H1 (cell line): ENCODE data around the gene FHIT. TPM values are rescaled to one million over a fixed set of nuclear protein-coding genes. Genes with fewer than 3 reads are reported as not detected.

ENCODE experiments used
- CTCF ChIA-PET: fragments of 300-600 bp; sonication (Branson Sonifier 250); formaldehyde crosslinking; loops from one replicate; lab custom pipeline; 2021; ENCODE audit not compliant: partially characterized antibody; lab: Charles Lee
- POLR2A ChIA-PET: fragments of 300-600 bp; sonication (Branson Sonifier 250); formaldehyde crosslinking; loops from one replicate; lab custom pipeline; 2021; ENCODE audit warnings: inconsistent platforms; ENCODE audit not compliant: partially characterized antibody; lab: Charles Lee
- DNase-seq, 2 experiments: peaks; one replicate each; pipeline versions ENCODE4 v3.0.0 to v3.0.0-alpha.2; 2010 to 2022; ENCODE audit warnings: low spot score in 2 of 2, low read depth in 1 of 2, mixed read lengths in 1 of 2
- FAIRE-seq: peaks from 2 replicates; lab custom pipeline; 2011; peaks lifted over from hg19 to GRCh38; lab: Jason Lieb, UNC
- H2AFZ ChIP-seq: 2 replicates; pipeline ENCODE4 v1.8.1; 2012; ENCODE audit warnings: low read length, inconsistent platforms
- H2AK5ac ChIP-seq: 2 replicates; pipeline ENCODE4 v1.6.1; 2013; ENCODE audit warnings: low read depth, low read length
- H2BK120ac ChIP-seq: replicated peaks from 2 replicates; pipeline ENCODE3; 2013; ENCODE audit warnings: low read depth, low read length, inconsistent platforms
- H2BK12ac ChIP-seq: 2 replicates; pipeline ENCODE4 v1.6.1; 2013; ENCODE audit warnings: low read depth, low read length
- H2BK15ac ChIP-seq: 2 replicates; pipeline ENCODE4 v1.6.1; 2013; ENCODE audit warnings: low read length
- H2BK20ac ChIP-seq: 2 replicates; pipeline ENCODE4 v1.6.1; 2013; ENCODE audit warnings: low read length
- H2BK5ac ChIP-seq: 2 replicates; pipeline ENCODE4 v1.6.1; 2013; ENCODE audit warnings: low read depth, low read length
- H3K14ac ChIP-seq: 2 replicates; pipeline ENCODE4 v1.6.1; 2013; ENCODE audit warnings: inconsistent platforms; ENCODE audit not compliant: insufficient read length
- H3K18ac ChIP-seq: 2 replicates; pipeline ENCODE4 v1.6.1; 2013; ENCODE audit warnings: low read length; ENCODE audit errors: extremely low read depth
- H3K23ac ChIP-seq: 2 replicates; pipeline ENCODE4 v1.6.1; 2013; ENCODE audit warnings: inconsistent platforms; ENCODE audit not compliant: insufficient read length
- H3K23me2 ChIP-seq: 2 replicates; pipeline ENCODE4 v1.6.1; 2013; ENCODE audit warnings: low read depth, low read length
- H3K27ac ChIP-seq: 2 replicates; pipeline ENCODE4 v1.6.1; 2011; ENCODE audit warnings: low read depth, low read length, inconsistent platforms
- H3K27me3 ChIP-seq, 4 experiments: replicated peaks in 1 of 4; 1 replicate in 1 of 4; 2 replicates in 3 of 4; pipeline versions ENCODE4 v1.6.1 to v1.8.1; 2011 to 2013; ENCODE audit warnings: low read length in 3 of 4, mild to moderate bottlenecking in 3 of 4, inconsistent platforms in 2 of 4, mixed read lengths in 2 of 4, moderate library complexity in 1 of 4; ENCODE audit not compliant: control insufficient read depth in 3 of 4, insufficient read depth in 3 of 4; ENCODE audit errors: extremely low read depth in 1 of 4
- H3K36me3 ChIP-seq, 4 experiments: 2 replicates each; pipeline versions ENCODE4 v1.6.1 to v1.8.1; 2011 to 2013; ENCODE audit warnings: mild to moderate bottlenecking in 4 of 4, low read length in 3 of 4, moderate library complexity in 2 of 4, control low read depth in 1 of 4, inconsistent platforms in 1 of 4; ENCODE audit not compliant: insufficient read depth in 4 of 4, control insufficient read depth in 2 of 4
- H3K4ac ChIP-seq: replicated peaks from 2 replicates; pipeline ENCODE3; 2013; ENCODE audit warnings: low read length, low read depth, mixed read lengths, inconsistent platforms; ENCODE audit not compliant: insufficient read length
- H3K4me1 ChIP-seq, 4 experiments: replicated peaks in 1 of 4; 1 replicate in 1 of 4; 2 replicates in 3 of 4; pipeline versions ENCODE4 v1.6.1 to v1.8.1; 2011 to 2013; ENCODE audit warnings: low read length in 3 of 4, inconsistent platforms in 2 of 4, mixed read lengths in 1 of 4; ENCODE audit not compliant: insufficient read depth in 4 of 4, control insufficient read depth in 3 of 4
- H3K4me2 ChIP-seq, 2 experiments: 2 replicates each; pipeline versions ENCODE4 v1.6.1 to v1.8.1; 2011 to 2013; ENCODE audit warnings: low read depth in 2 of 2, low read length in 2 of 2, control low read depth in 1 of 2, inconsistent platforms in 1 of 2, mild to moderate bottlenecking in 1 of 2; ENCODE audit not compliant: insufficient read depth in 1 of 2
- H3K4me3 ChIP-seq, 4 experiments: fragments of 200-600, 300-600 bp in 1 of 4; sonication (generic), shearing (Covaris generic), sonication (Bioruptor Twin) in 1 of 4; 2 replicates each; pipeline versions ENCODE4 v1.5.1 to v1.8.1; 2011 to 2016; ENCODE audit warnings: low read length in 4 of 4, low read depth in 3 of 4, control low read depth in 2 of 4, inconsistent platforms in 2 of 4, mild to moderate bottlenecking in 2 of 4, mixed read lengths in 1 of 4, moderate library complexity in 1 of 4; ENCODE audit not compliant: insufficient read depth in 2 of 4; ENCODE audit errors: extremely low read depth in 1 of 4
- H3K56ac ChIP-seq: replicated peaks from 2 replicates; pipeline ENCODE3; 2013; ENCODE audit warnings: low read depth, mild to moderate bottlenecking, mixed read lengths, low read length, inconsistent platforms; ENCODE audit not compliant: insufficient read length
- H3K79me1 ChIP-seq: 2 replicates; pipeline ENCODE4 v1.6.1; 2013; ENCODE audit warnings: low read depth, low read length, control low read depth
- H3K79me2 ChIP-seq, 2 experiments: 2 replicates each; pipeline versions ENCODE4 v1.6.1 to v1.8.1; 2012 to 2013; ENCODE audit warnings: low read length in 2 of 2, mild to moderate bottlenecking in 2 of 2, inconsistent platforms in 1 of 2; ENCODE audit not compliant: insufficient read depth in 2 of 2, control insufficient read depth in 1 of 2
- H3K9ac ChIP-seq, 4 experiments: replicated peaks in 1 of 4; 1 replicate in 1 of 4; 2 replicates in 3 of 4; pipeline versions ENCODE4 v1.6.1 to v1.8.1; 2011 to 2013; ENCODE audit warnings: low read depth in 3 of 4, low read length in 3 of 4, control low read depth in 2 of 4, mild to moderate bottlenecking in 2 of 4, moderate library complexity in 2 of 4, inconsistent platforms in 1 of 4; ENCODE audit errors: extremely low read depth in 1 of 4
- H3K9me3 ChIP-seq, 2 experiments: 2 replicates each; pipeline versions ENCODE4 v1.6.1 to v1.8.1; 2012 to 2013; ENCODE audit warnings: mild to moderate bottlenecking in 2 of 2, moderate library complexity in 2 of 2, control low read depth in 1 of 2, inconsistent platforms in 1 of 2, low read depth in 1 of 2, low read length in 1 of 2, mixed read lengths in 1 of 2; ENCODE audit not compliant: insufficient read depth in 2 of 2
- H4K20me1 ChIP-seq, 2 experiments: replicated peaks in 1 of 2; 2 replicates each; pipeline versions ENCODE3 to v1.8.1; 2011 to 2013; ENCODE audit warnings: inconsistent platforms in 2 of 2, low read length in 2 of 2, mild to moderate bottlenecking in 1 of 2; ENCODE audit not compliant: insufficient read depth in 2 of 2, control insufficient read depth in 1 of 2
- H4K5ac ChIP-seq: 2 replicates; pipeline ENCODE4 v1.6.1; 2013; ENCODE audit warnings: low read length, low read depth, mixed read lengths, inconsistent platforms; ENCODE audit not compliant: insufficient read length
- H4K8ac ChIP-seq: 2 replicates; pipeline ENCODE4 v1.8.0; 2013; ENCODE audit warnings: mild to moderate bottlenecking, moderate library complexity, low read length, inconsistent platforms; ENCODE audit not compliant: insufficient read depth; ENCODE audit errors: extremely low read depth
- H4K91ac ChIP-seq: replicated peaks from 2 replicates; pipeline ENCODE3; 2013; ENCODE audit warnings: low read length, mixed read lengths, inconsistent platforms; ENCODE audit not compliant: insufficient read length
- CEBPB ChIP-seq: IDR thresholded peaks from 2 replicates; pipeline ENCODE4 v1.6.1; 2012; ENCODE audit warnings: low read depth, low read length
- CTBP2 ChIP-seq: IDR thresholded peaks from 2 replicates; pipeline ENCODE4 v1.7.0; 2011; ENCODE audit warnings: borderline replicate concordance, mild to moderate bottlenecking, moderate library complexity, mixed read lengths, low read length; ENCODE audit not compliant: insufficient read depth, insufficient read length
- EP300 ChIP-seq, 2 experiments: IDR thresholded peaks; 1 replicate in 1 of 2; 2 replicates in 1 of 2; pipeline ENCODE4 v1.6.1; 2011 to 2012; ENCODE audit warnings: low read depth in 2 of 2, low read length in 2 of 2, mild to moderate bottlenecking in 2 of 2, borderline replicate concordance in 1 of 2, inconsistent platforms in 1 of 2, moderate library complexity in 1 of 2
- KDM5A ChIP-seq: fragments of 200-600 bp; IDR thresholded peaks from 2 replicates; pipeline ENCODE4 v1.7.1; 2012; ENCODE audit warnings: mild to moderate bottlenecking, low read length, inconsistent platforms, mixed read lengths
- RAD21 ChIP-seq, 2 experiments: IDR thresholded peaks in 1 of 2; conservative IDR thresholded peaks in 1 of 2; 2 replicates each; pipeline ENCODE4 v1.6.1; 2011; ENCODE audit warnings: low read depth in 2 of 2, low read length in 2 of 2, improper control_type of control experiment in 1 of 2, inconsistent platforms in 1 of 2, mild to moderate bottlenecking in 1 of 2, moderate library complexity in 1 of 2
- SP2 ChIP-seq: IDR thresholded peaks from 2 replicates; pipeline ENCODE4 v1.6.1; 2012; ENCODE audit warnings: mild to moderate bottlenecking, low read length, inconsistent platforms
- SUZ12 ChIP-seq: fragments of 200-600 bp; sonication (generic); IDR thresholded peaks from 2 replicates; pipeline ENCODE4 v1.6.1; 2012; ENCODE audit warnings: mild to moderate bottlenecking, inconsistent platforms, low read length, moderate library complexity, mixed read lengths
- TAF7 ChIP-seq: optimal IDR thresholded peaks from 2 replicates; pipeline ENCODE3; 2011; ENCODE audit warnings: low read depth, mild to moderate bottlenecking, inconsistent platforms, low read length, moderate library complexity, borderline replicate concordance
- polyA plus RNA-seq, 7 experiments: library from polyadenylated mRNA; depleted of rRNA in 3 of 7; stranded (reverse) in 5 of 7; unstranded in 2 of 7; fragments of >200 nt in 5 of 7; fragments of 200-250 nt in 2 of 7; gene quantifications; 1 replicate in 5 of 7; 2 replicates in 1 of 7; 4 replicates in 1 of 7; pipeline versions ENCODE4 v1.2.1 to v1.2.3, GENCODE V29; 2011 to 2013; ENCODE audit warnings: missing spikeins in 2 of 7, mixed read lengths in 2 of 7
- total RNA-seq: library from RNA; stranded (reverse); fragmentation: NEBNext Ultra II Directional; extraction: Animal tissue kit (Norgen Biotek cat#: 25700); gene quantifications from 2 replicates; pipeline ENCODE4 v1.2.1, GENCODE V29; 2021
- TF ChIP-seq, protein P1 (sequence below), 3 experiments: IDR thresholded peaks; 1 replicate in 2 of 3; 2 replicates in 1 of 3; pipeline versions ENCODE4 v1.5.1 to v1.6.1; 2011; ENCODE audit warnings: low read length in 3 of 3, mild to moderate bottlenecking in 3 of 3, inconsistent platforms in 2 of 3, low read depth in 1 of 3, moderate library complexity in 1 of 3; ENCODE audit not compliant: insufficient read depth in 1 of 3; ENCODE audit errors: control extremely low read depth in 1 of 3
- TF ChIP-seq, protein P2 (sequence below): IDR thresholded peaks from 2 replicates; pipeline ENCODE4 v1.6.1; 2011; ENCODE audit warnings: low read length, improper control_type of control experiment

The FHIT gene
- total and polyA plus RNA-seq, 2 of the 8 experiments (the other 6 are each of a cell fraction or from before 2014, with no cell fraction given), result 1.2 to 3.2 TPM

DNA sequence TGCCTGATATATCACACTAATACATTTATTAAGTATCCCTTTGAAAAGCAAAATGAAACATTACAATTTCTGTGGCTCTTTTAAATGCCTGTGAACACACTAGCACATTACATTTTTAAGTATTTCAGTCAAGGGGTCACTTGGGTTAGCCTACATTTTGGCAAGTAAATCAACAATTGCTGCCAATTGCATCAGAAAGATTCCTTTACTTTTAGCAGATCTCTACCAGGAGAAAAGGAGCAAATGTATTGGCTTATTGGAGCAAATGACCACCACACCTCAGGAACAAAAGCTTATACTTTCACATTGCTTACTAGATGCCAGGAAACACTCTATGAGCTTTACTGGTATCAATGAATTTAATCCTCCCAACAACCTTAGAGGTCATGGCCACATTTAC lies 947.1 kb downstream of the FHIT start:
- Histone ChIP-seq H3K79me2 (no peaks in the 10 kb centered on the region), H2AFZ (0 out of 2 replicates have a peak overlapping the region, but pooled peaks have one; percentile 26), H2BK120ac (no peak overlapping the region), H3K27ac (no peak overlapping the region), H4K91ac (no peak overlapping the region), H4K20me1 (no peaks in the 10 kb centered on the region), H3K9ac (no peak overlapping the region), H3K9me3 (no peaks in the 10 kb centered on the region), H3K36me3 (no peaks in the 10 kb centered on the region), H2BK12ac (no peak overlapping the region; the same call in 1 of the 2 replicates), H2BK20ac (no peak overlapping the region), H4K8ac (no peak overlapping the region), H3K14ac (no peak overlapping the region), H3K4me3 (no peak overlapping the region), H3K4ac (no peak overlapping the region), H2AK5ac (no peak overlapping the region), H4K5ac (no peak overlapping the region), H3K56ac (no peak overlapping the region), H3K4me2 (no peak overlapping the region), H3K23ac (no peak overlapping the region), H3K79me1 (no peaks in the 10 kb centered on the region), H3K27me3 (no peaks in the 10 kb centered on the region), H2BK5ac (no peak overlapping the region), H3K23me2 (no peaks in the 10 kb centered on the region), H2BK15ac (no peak overlapping the region), H3K4me1 (no peaks in the 10 kb centered on the region), H3K18ac (no peak overlapping the region)
- ChIA-PET POLR2A (no interaction called here), CTCF (interaction anchor here (1.1 kb wide), 1 partner anchor 15 kb away, joined by 3 read pairs; no protein-coding TSS in a partner anchor)
- no peak for FAIRE-seq
- DNase-seq, result no peak
- TF ChIP-seq EP300 (IDR thresholded peaks at IDR 0.05; ENCODE audit: borderline replicate concordance in 1 of 2, low read depth in 2 of 2, low read length in 2 of 2), result no peak
- TF ChIP-seq SP2, result no peak
- TF ChIP-seq, protein P1, sequence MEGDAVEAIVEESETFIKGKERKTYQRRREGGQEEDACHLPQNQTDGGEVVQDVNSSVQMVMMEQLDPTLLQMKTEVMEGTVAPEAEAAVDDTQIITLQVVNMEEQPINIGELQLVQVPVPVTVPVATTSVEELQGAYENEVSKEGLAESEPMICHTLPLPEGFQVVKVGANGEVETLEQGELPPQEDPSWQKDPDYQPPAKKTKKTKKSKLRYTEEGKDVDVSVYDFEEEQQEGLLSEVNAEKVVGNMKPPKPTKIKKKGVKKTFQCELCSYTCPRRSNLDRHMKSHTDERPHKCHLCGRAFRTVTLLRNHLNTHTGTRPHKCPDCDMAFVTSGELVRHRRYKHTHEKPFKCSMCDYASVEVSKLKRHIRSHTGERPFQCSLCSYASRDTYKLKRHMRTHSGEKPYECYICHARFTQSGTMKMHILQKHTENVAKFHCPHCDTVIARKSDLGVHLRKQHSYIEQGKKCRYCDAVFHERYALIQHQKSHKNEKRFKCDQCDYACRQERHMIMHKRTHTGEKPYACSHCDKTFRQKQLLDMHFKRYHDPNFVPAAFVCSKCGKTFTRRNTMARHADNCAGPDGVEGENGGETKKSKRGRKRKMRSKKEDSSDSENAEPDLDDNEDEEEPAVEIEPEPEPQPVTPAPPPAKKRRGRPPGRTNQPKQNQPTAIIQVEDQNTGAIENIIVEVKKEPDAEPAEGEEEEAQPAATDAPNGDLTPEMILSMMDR (IDR thresholded peaks at IDR 0.05; ENCODE audit: control extremely low read depth in 1 of 3, insufficient read depth in 1 of 3, low read depth in 1 of 3, low read length in 3 of 3), result no peak
- no peak for TF ChIP-seq TAF7
- TF ChIP-seq, protein P2, sequence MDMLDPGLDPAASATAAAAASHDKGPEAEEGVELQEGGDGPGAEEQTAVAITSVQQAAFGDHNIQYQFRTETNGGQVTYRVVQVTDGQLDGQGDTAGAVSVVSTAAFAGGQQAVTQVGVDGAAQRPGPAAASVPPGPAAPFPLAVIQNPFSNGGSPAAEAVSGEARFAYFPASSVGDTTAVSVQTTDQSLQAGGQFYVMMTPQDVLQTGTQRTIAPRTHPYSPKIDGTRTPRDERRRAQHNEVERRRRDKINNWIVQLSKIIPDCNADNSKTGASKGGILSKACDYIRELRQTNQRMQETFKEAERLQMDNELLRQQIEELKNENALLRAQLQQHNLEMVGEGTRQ, result no peak
- TF ChIP-seq CEBPB, result no peak
- TF ChIP-seq RAD21 (IDR thresholded peaks at IDR 0.05 in 1 of 2, conservative IDR thresholded peaks at IDR 0.05 in 1 of 2; ENCODE audit: low read depth in 2 of 2, low read length in 2 of 2), result no peak
- TF ChIP-seq CTBP2, result no peak
- TF ChIP-seq KDM5A, result no peak
- no peak for TF ChIP-seq SUZ12
